Endothelial cell of umbilical vein (primary cell): ENCODE results near the gene RPS19BP1. TPM values are rescaled to one million over a fixed set of nuclear protein-coding genes. Genes with fewer than 3 reads are reported as not detected.

Source experiments
- BruUV-seq: library from RNA; stranded (reverse); fragments of 400-500 nt; replicated peaks from 2 replicates; lab custom pipeline; 2021; lab: Mats Ljungman, UMichigan
- CTCF ChIA-PET: fragments of 300-600, 350-600 bp; sonication (Branson Sonifier 250); formaldehyde crosslinking; loops from one replicate; lab custom pipeline; 2021; ENCODE audit warnings: antibody characterized with exemption, inconsistent platforms; lab: Charles Lee
- POLR2A ChIA-PET: fragments of 300-600, 350-600 bp; sonication (Branson Sonifier 250); formaldehyde crosslinking; loops from one replicate; lab custom pipeline; 2021; ENCODE audit warnings: antibody characterized with exemption, inconsistent platforms; lab: Charles Lee
- DNase-seq: peaks from one replicate; pipeline ENCODE4 v3.0.0-alpha.2; 2011; ENCODE audit warnings: low read depth, low spot score
- FAIRE-seq: peaks from 2 replicates; lab custom pipeline; 2011; peaks lifted over from hg19 to GRCh38; lab: Jason Lieb, UNC
- H2AFZ ChIP-seq: 2 replicates; pipeline ENCODE4 v1.6.0; 2012; ENCODE audit warnings: low read depth, low read length, control low read depth, inconsistent platforms
- H3K27ac ChIP-seq: 2 replicates; pipeline ENCODE4 v1.5.1; 2011; ENCODE audit warnings: low read depth, mild to moderate bottlenecking, control low read depth, low read length, moderate library complexity; ENCODE audit not compliant: insufficient read depth
- H3K27me3 ChIP-seq, 2 experiments: 2 replicates each; pipeline versions ENCODE4 v1.6.0 to v1.6.1; 2011; ENCODE audit warnings: low read length in 2 of 2, mixed read lengths in 1 of 2; ENCODE audit not compliant: control insufficient read depth in 2 of 2, insufficient read depth in 2 of 2
- H3K36me3 ChIP-seq, 2 experiments: 2 replicates in 1 of 2; 3 replicates in 1 of 2; pipeline ENCODE4 v1.5.1; 2011; ENCODE audit warnings: low read length in 2 of 2, mild to moderate bottlenecking in 1 of 2, moderate library complexity in 1 of 2; ENCODE audit not compliant: control insufficient read depth in 2 of 2, insufficient read depth in 2 of 2; ENCODE audit errors: extremely low read depth in 1 of 2
- H3K4me1 ChIP-seq: 3 replicates; pipeline ENCODE4 v1.5.1; 2011; ENCODE audit warnings: mild to moderate bottlenecking, low read length; ENCODE audit not compliant: control insufficient read depth, insufficient read depth; ENCODE audit errors: extremely low read depth
- H3K4me2 ChIP-seq: 2 replicates; pipeline ENCODE4 v1.6.1; 2011; ENCODE audit warnings: low read length, control low read depth, mixed read lengths; ENCODE audit not compliant: insufficient read depth
- H3K4me3 ChIP-seq, 3 experiments: fragments of 200-600 bp in 1 of 3; sonication (generic), shearing (Covaris generic) in 1 of 3; replicated peaks in 1 of 3; 2 replicates each; pipeline ENCODE4 v1.5.1; 2011 to 2016; ENCODE audit warnings: control low read depth in 3 of 3, low read length in 3 of 3, mild to moderate bottlenecking in 2 of 3, inconsistent platforms in 1 of 3, low read depth in 1 of 3, moderate library complexity in 1 of 3; ENCODE audit not compliant: insufficient read depth in 1 of 3
- H3K79me2 ChIP-seq: 2 replicates; pipeline ENCODE4 v1.6.0; 2012; ENCODE audit warnings: low read length, inconsistent platforms; ENCODE audit not compliant: control insufficient read depth, insufficient read depth
- H3K9ac ChIP-seq: replicated peaks from 2 replicates; pipeline ENCODE3; 2011; ENCODE audit warnings: low read length, control low read depth; ENCODE audit not compliant: insufficient read depth; ENCODE audit errors: extremely low read depth
- H3K9me1 ChIP-seq: replicated peaks from 3 replicates; pipeline ENCODE4 v1.6.0; 2011; ENCODE audit warnings: mild to moderate bottlenecking, low read length; ENCODE audit not compliant: control insufficient read depth, insufficient read depth; ENCODE audit errors: extremely low read depth
- H3K9me3 ChIP-seq: replicated peaks from 2 replicates; pipeline ENCODE4 v1.5.1; 2012; ENCODE audit warnings: low read length, inconsistent platforms; ENCODE audit not compliant: control insufficient read depth, insufficient read depth
- H4K20me1 ChIP-seq: replicated peaks from 2 replicates; pipeline ENCODE3; 2011; ENCODE audit warnings: mild to moderate bottlenecking, low read length; ENCODE audit not compliant: control insufficient read depth, insufficient read depth; ENCODE audit errors: extremely low read depth
- CTCF ChIP-seq, 2 donors: IDR thresholded peaks; 1 replicate in 1 of 2; 2 replicates in 1 of 2; pipeline ENCODE4 v1.5.1; 2011; ENCODE audit warnings: low read length in 2 of 2, mild to moderate bottlenecking in 2 of 2, moderate library complexity in 2 of 2, control low read depth in 1 of 2, inconsistent platforms in 1 of 2, low read depth in 1 of 2; ENCODE audit not compliant: insufficient read depth in 1 of 2; ENCODE audit errors: extremely low read depth in 1 of 2
- FOS ChIP-seq: IDR thresholded peaks from 2 replicates; pipeline ENCODE4 v1.6.1; 2011; ENCODE audit warnings: mild to moderate bottlenecking, low read length, moderate library complexity, borderline replicate concordance; ENCODE audit not compliant: insufficient read depth
- GATA2 ChIP-seq: IDR thresholded peaks from 2 replicates; pipeline ENCODE4 v1.7.0; 2011; ENCODE audit warnings: low read depth, mild to moderate bottlenecking, moderate library complexity, mixed read lengths, low read length; ENCODE audit not compliant: insufficient read length, insufficient read depth
- MYC ChIP-seq: IDR thresholded peaks from one replicate; pipeline ENCODE4 v1.6.1; 2011; ENCODE audit warnings: mild to moderate bottlenecking, low read depth, low read length
- POLR2A ChIP-seq: IDR thresholded peaks from 2 replicates; pipeline ENCODE4 v1.6.1; 2012; ENCODE audit warnings: low read depth, mild to moderate bottlenecking, control low read depth, low read length
- dilution Hi-C: fragments of 300-500 bp; cut with MboI; formaldehyde crosslinking; loops from one replicate; pipeline ENCODE4 v1.15.0; 2019; ENCODE audit warnings: low sequenced_read_pairs; ENCODE audit not compliant: extremely low pct_ligation_motif_present
- intact Hi-C: fragments of 100-400 bp; cut with micrococcal nuclease; formaldehyde crosslinking; loops from one replicate; pipeline ENCODE4 v1.10.0; 2022
- polyA plus RNA-seq, 4 experiments: library from polyadenylated mRNA; depleted of rRNA in 3 of 4; stranded (reverse) in 3 of 4; unstranded in 1 of 4; fragments of >200 nt; gene quantifications; 2 replicates each; pipeline versions ENCODE4 v1.2.1 to v1.2.3, GENCODE V29; 2011 to 2012; ENCODE audit warnings: missing spikeins in 1 of 4
- total RNA-seq: library from RNA; stranded (reverse); gene quantifications from 2 replicates; pipeline ENCODE4 v1.2.3, GENCODE V29; 2021

The RPS19BP1 gene
- total and polyA plus RNA-seq, 2 donors (not counting 3 experiments of a cell fraction or from before 2014, with no cell fraction given) = 66.6 to 84.3 TPM

GRCh38 chr22:39496131-39496838 is 36.3 kb downstream of the RPS19BP1 start:
- DNase-seq = peak; percentile 60
- no peaks in the 10 kb centered on the region for H3K4me1 ChIP-seq
- H3K4me2 ChIP-seq = no peak overlapping the region
- peak overlapping the region; percentile 90 for H2AFZ ChIP-seq
- no peaks in the 10 kb centered on the region for H3K9me3 ChIP-seq
- TF ChIP-seq CTCF (IDR thresholded peaks at IDR 0.05; ENCODE audit: extremely low read depth in 1 of 2, insufficient read depth in 1 of 2, low read depth in 1 of 2, low read length in 2 of 2) (peak; percentile 84 to 85), GATA2 (no peak), FOS (no peak), MYC (no peak), POLR2A (no peak)
- ChIA-PET POLR2A (interaction anchor here (0.7 to 1.2 kb wide), 3 partner anchors 24 to 28 kb away, joined by 3 to 5 read pairs (median 4); no protein-coding TSS in a partner anchor), CTCF (interaction anchor here (0.6 to 4.9 kb wide), 24 partner anchors 9 to 548 kb away, joined by 3 to 130 read pairs (median 6); partner anchors contain the start of genes ATF4, RPS19BP1 and TAB1)
- intact Hi-C loops (loop anchor here (1.0 to 10.0 kb wide), 3 partner anchors 18 to 151 kb away; partner anchors contain the start of gene SYNGR1), dilution Hi-C loops (no loop called here)
- H4K20me1 ChIP-seq = no peaks in the 10 kb centered on the region
- peak; percentile 90 for FAIRE-seq
- H3K79me2 ChIP-seq = no peaks in the 10 kb centered on the region
- no peaks in the 10 kb centered on the region for H3K36me3 ChIP-seq
- no peak overlapping the region for H3K27ac ChIP-seq
- no TSS peak for BruUV-seq
- no peaks in the 10 kb centered on the region for H3K9me1 ChIP-seq
- no peak overlapping the region for H3K4me3 ChIP-seq
- H3K27me3 ChIP-seq = peaks cover 0 to 3% of the 10 kb centered on the region in 2 experiments
- no peak overlapping the region for H3K9ac ChIP-seq
